NCI-H2196 treated with DMSO at 0.1 percent for 48 hours (cell line): ENCODE measurements around the gene DSCAM.

Experiments
- DNase-seq: peaks from one replicate; lab custom pipeline; 2025; ENCODE audit not compliant: unreplicated experiment; lab: John Stamatoyannopoulos, UW

The DSCAM gene

GRCh38 chr21:40402884-40403582, 443.9 kb downstream of the DSCAM start:
- DNase-seq: no peak

DNA sequence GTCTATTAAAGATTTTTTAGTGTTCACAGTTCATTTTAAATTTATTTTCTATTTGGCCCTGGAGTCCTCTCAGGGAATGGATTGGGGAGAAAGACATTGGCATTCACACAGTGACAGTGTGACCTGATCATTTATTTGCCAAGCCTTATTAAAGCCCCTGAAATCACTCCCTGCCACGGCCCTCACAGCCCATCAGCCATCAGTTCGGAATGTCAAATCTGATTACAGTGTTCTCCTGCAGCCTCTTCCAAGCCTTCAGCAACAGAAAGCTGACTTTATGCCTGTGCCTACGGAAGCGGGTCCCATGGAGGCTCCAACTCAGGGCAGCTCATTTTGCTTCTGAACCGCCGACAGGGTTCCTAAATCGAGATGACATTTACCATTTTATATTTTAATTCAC, 451.2 kb downstream of the DSCAM start:
- DNase-seq: no peak

- DNase-seq: no peak
These were observed 453.9 kb downstream of the DSCAM start for GRCh38 chr21:40393066-40393465.

DNA sequence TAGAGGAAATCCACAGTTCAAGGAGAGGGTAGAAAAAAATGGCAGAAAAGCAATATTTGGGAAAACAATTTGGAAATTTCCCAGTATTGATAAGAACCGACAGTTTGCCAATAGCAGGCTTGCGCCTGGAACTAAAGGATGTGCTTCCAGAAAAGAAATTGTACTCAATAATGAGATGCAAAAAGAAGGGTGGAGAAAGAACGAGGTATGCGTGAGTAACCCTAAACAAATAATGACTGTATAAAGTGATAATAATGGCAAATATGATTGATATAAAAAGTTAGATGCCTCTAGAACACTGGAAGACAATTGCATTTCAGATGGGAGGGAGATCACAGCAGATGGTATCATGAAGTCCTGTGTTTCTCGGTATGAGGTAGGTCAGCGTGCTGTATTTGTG, 458.9 kb downstream of the DSCAM start:
- DNase-seq: no peak

DNA sequence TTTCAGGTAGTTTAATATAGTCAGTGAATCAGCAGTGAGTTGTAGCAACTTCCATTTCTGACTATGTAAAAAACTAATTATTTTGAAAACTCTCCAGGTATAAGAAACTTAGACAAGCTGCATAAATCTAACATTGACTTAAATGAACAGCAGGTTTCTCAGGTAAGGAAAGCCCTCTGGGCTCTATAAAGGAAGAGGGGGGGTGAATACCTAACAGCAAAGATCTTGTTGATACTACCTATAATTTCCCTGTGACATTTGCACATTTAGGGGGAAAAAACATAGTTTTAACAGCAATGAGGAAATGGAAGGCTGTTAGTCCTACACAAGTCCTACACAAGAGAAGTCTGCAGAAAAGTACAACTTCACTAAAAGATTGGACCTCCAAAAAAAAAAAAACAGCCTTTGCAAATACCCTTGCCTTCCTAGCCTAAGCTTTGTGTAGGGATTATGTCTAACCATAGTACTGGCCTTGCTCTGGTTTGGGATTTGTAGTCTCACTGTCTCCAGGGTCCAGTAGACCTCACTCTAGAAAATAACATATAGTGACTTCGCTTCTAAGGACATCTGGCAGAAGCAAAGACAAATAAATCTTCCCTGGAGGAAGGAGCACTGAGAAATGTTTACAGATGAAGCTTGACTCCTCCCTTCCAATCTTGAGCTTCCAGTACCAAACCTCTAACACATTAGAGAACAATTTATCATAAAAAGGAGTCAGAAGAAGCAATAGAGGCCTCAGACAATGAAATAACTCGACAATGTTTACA, 459.8 kb downstream of the DSCAM start:
- DNase-seq: no peak

DNA sequence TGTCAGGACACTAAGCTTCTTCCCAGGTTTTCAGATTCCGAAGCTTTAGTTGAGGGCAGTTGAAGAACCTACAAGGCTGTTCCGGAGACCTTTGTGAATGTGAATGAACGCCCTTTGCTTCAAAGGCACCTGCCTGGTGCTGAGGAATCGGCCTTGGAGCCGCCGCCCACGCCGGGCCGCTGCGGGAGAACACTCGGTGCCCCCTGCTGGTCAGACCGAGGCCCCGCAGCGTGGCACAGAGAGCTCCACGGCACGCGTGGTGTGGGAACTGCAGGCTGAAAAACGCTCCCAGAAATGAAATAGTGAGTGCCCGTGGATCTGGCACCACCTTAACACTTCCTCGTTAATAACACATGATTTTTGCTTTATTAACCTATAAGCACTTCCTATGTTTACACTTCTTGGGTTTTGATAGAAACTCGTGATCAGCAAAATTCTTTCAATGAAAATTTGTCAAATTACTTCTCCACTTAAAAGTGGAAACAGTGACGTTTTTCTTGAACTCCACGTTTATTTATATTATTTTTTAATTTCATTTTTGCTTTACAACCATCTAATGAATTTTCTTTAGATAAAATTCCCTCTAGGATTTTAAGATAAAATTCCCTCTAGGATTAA, 460.6 kb downstream of the DSCAM start:
- peak; percentile 1 for DNase-seq

GRCh38 chr21:40385883-40386282, 461.1 kb downstream of the DSCAM start:
- no peak for DNase-seq

DNA sequence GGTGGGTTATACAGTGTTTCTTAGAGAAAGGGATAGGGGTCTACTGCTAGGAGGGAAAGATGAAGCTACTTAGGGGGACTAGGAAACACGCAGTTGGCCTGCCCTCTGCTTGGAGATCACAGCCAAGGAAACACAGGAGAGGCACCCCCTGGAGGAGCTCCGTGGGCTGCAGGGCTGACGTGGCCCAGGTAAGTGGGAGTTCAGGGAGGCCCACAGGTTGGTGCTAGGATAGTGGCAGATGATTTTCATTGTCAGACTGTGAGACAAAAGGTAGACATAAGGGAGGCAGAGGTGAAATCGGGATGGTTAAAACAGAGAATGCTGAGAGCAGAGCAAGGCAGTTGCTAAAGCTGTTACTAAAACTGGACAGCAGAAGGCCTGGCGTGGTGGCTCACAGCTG, 463.0 kb downstream of the DSCAM start:
- no peak for DNase-seq

- DNase-seq: no peak
These were observed 465.8 kb downstream of the DSCAM start for GRCh38 chr21:40381111-40381510.

DNA sequence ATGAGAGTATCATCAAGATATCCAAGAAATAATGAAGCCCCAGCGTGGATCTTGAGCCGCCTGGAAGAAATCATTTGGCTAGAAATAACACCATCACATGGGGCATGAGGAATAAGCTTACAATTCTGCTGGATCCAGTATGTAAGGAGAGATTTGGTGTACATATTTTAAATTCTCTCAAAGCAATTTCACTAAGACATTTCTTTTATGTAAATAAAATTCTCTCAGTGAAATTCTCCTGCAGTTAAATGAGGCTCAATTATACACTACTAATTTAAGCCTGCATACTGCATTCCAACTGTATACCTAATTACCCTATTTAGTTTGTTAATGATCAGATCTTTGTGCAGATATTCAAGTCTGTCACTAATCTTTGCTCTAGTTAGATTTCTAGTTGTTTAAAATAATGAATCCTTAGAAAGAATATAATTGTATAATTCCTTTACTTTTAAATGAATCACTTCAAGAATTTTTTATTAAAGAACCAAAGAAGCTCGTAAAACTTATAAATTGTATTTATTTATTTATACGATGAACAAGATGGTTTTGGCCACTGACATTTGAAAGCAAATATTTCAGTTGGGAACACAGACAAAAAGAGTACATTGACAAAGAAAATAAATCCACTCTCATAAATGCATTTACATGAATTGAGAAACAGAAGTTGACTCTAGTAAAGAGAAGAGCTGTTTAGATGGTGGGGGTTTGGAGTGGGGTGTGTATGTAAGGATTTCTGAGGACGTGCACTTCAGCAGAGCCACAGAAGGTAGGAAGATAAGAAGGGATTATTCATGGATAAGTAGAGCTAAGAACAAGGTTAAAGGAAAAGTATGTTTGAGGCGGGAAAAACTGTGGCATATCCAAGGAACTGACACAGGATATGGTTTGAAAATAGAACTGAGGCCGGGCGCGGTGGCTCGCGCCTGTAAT, 466.8 kb downstream of the DSCAM start:
- DNase-seq: no peak

DNA sequence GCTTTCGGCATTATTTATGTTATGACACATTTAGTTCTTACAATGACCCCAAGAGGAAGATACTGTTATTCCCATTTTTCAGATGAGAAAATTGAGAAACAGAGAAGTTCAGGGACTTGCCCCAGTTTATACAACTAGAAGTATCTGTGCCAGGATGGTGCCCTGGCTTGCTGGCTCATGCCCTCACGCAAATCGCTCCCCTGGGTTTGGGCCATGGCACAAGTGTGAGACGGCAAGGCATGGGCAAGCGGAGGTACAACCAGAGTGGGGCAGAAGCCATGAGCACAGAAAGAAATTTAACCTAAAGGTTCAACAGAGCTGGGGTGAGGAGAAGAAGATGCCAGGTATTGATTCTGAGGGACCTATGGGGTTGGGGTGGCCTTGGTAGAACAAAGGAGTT, 469.8 kb downstream of the DSCAM start:
- no peak for DNase-seq

DNA sequence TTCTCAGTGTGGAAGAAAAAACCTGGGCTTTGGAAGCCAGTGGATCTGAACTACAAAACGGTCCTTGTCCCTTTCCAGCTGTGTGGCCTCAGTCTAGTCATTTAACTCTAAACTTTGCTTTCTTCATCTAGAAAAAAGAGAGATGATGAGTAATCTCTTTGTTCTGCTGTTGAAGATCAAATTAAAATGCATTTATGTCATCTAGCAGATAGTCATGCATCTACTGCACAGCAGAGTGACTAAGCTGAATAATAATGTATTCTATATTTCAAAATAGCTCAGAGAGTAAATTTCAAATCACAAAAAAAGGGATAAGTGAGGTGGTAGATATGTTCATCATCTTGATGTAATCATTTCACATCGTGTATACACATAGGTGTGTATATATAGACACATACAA, 473.2 kb downstream of the DSCAM start:
- no peak for DNase-seq

DNA sequence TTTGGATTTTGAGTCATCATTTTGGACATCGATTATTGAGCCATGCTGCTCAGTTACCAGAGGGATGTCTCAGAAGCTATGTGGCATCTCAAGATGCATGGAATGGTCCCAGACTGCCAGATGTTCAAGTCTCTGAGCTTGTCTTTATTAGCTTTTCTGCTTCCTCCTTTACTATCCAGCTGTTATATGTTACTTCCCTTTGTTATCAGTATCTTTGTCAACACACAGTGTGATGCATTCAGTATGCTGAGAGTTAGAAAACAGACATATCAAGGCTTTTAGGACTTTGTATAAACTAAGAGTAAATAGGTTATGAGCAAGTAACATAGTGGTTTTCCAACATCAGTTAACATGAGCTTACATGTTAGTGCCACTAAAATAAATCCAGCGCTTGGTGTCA, 474.5 kb downstream of the DSCAM start:
- DNase-seq: no peak

DNA sequence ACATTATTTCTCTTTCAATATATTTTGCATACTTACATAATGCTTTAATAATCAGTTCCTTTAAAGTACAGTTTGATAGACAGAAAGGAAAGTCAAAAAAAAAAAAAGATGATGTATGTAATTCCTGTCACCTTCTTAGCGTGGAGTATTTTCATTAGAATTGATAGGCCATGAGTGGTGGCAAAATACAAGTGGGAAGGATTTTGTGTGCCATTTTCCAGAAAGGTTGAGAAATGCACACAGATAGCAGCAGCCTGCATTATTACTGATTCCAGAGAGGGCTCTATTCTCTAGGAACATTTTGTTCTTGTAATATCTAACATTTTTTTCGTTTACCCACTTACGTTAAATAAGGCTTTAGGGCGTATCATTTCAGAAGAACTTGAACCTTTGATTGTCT, 475.6 kb downstream of the DSCAM start:
- DNase-seq: no peak

DNA sequence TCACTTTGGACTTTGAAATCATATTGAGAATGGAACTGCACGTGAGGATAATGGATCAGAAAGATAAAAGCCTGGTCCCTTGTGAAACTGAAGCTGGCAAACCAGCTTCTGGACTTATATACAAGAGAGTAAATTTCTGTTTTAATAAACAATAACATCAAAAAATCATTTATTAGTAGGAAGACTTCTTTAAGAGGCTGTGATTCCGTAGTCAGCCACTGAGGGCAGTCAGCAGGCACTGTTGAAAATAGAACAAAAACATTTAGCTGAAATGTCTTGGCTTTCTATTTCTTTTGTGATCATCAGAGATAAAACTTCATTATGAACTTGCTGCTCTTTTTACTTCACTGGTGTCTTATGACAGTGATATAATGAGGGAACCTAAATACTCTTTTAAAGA, 490.3 kb downstream of the DSCAM start:
- no peak for DNase-seq

DNA sequence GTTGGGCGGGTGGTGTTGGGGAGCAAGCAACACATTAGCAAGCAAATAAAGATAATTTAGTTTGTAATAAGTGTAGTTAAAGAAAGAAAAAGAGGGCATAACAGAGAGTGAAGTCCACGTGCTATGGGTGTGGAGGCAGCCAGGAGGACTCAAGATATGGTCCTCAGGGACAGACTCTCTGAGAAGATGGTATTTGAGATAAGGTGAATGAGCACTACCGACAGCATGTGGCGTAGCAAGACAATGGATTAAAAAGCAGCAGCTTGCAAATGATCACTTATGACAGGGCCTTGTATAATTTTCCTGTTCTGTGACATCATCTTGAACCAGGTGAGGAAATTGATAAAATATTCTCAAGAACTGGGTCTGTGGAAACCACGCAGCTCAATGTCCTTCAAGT, 491.9 kb downstream of the DSCAM start:
- no peak for DNase-seq

- no peak for DNase-seq
These were observed 496.0 kb downstream of the DSCAM start for GRCh38 chr21:40351006-40351405.

DNA sequence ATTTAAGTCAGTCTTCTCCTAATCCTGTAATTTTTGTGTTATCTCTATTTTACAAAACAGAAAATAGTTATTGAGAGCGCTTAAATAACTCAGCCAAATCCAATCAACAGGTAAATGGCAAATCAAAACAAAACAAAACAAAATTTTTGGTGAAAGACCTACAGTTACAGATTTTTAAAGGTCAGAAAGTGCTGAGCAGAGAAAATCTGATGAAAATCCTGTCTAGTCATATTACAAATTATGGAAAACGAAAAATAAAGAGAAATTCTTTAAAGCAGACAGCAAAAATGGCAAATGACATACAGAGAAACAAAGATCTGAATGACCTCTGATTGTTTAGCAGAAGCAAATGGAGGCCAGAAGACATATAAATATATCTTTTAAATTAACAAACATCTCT, 497.4 kb downstream of the DSCAM start:
- DNase-seq: no peak

- no peak for DNase-seq
These were observed 501.1 kb downstream of the DSCAM start for GRCh38 chr21:40345711-40346321.

DNA sequence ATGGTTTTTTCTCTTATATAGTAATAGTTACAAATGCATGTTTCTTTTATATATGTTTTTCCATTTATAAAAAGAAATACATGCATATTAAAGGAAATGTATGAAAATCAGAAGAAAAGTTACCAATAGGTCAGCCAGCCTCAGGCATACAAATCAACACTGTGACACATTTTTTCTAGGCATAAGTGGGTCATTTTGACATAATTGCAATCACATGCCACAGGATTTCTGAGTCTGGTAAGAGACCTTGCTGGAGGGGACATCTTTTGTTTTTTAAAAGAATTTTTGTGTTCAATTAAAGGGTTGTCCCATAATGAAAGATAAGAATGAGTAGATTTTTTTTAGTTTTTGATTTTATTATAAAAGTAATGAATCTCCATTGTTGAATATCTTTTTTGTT, 506.6 kb downstream of the DSCAM start:
- DNase-seq: no peak

DNA sequence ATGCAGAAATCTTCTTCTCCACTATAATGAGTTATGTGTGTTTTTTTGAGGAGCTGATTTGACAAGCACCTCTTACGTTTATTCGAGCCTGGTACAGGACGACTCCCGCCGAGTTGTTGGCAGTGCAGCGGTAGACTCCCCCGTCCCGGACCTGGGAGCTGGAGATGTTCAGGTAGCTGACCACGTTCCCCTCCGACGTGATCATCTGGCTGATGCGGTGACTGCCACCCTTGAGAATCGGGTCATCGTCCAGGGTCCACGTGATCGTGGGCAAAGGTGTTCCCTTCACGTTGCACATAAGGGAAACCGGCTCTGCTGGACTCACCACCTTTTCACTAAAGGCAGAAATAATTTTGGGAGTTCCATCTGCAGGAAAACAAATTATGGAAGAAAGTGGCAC, 507.9 kb downstream of the DSCAM start:
- no peak for DNase-seq
